VCaP (cell line): ENCODE measurements around the gene TMEM214.

Experiments
- H3K27ac ChIP-seq: fragments of 450-650 bp; 2 replicates; pipeline ENCODE4 v1.5.1; 2017
- TF ChIP-seq, protein P1 (sequence below): fragments of 450-650 bp; conservative IDR thresholded peaks from 2 replicates; pipeline ENCODE4 v1.5.1; 2017; ENCODE audit warnings: mild to moderate bottlenecking, moderate library complexity

The TMEM214 gene

DNA sequence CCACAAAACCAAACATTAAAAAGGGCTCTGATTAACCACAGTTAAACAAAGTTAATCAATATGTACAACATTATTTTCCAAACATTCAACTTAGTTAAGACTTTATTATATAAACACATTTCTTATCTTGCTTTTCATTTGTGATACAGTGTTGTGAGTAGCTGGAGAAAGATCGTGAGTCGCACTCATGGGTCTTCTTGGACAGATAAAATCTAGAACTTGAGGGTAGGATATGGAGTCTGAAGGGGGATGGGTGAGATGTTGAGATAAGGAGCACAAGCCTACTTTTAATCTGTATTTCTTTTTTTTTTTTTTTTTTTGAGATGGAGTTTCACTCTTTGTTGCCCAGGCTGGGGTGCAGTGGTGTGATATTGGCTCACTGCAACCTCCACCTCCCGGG is 22.6 kb upstream of the TMEM214 start:
- H3K27ac ChIP-seq: no peak overlapping the region
- TF ChIP-seq, protein P1, sequence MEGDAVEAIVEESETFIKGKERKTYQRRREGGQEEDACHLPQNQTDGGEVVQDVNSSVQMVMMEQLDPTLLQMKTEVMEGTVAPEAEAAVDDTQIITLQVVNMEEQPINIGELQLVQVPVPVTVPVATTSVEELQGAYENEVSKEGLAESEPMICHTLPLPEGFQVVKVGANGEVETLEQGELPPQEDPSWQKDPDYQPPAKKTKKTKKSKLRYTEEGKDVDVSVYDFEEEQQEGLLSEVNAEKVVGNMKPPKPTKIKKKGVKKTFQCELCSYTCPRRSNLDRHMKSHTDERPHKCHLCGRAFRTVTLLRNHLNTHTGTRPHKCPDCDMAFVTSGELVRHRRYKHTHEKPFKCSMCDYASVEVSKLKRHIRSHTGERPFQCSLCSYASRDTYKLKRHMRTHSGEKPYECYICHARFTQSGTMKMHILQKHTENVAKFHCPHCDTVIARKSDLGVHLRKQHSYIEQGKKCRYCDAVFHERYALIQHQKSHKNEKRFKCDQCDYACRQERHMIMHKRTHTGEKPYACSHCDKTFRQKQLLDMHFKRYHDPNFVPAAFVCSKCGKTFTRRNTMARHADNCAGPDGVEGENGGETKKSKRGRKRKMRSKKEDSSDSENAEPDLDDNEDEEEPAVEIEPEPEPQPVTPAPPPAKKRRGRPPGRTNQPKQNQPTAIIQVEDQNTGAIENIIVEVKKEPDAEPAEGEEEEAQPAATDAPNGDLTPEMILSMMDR: no peak

DNA sequence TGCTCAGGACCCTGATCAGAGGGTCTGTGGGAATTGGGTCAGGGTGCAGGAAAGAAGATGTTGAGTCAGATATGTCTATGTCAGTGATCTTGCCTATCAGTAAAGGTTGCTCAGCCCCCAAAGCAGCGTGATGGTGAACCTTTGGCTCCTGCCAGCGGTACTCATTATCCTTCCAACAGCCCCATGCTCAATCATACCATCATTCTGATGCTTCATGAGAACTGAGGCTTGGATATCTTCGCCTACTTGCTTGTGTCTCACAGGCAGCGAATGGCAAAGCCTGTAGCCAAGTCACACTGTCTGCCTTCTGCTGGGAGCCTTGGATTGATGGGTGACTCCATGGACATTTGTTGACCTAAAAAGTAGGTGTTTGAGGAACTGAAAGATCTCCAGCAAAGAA is 19.0 kb upstream of the TMEM214 start:
- no peak overlapping the region for H3K27ac ChIP-seq
- TF ChIP-seq, protein P1: no peak

DNA sequence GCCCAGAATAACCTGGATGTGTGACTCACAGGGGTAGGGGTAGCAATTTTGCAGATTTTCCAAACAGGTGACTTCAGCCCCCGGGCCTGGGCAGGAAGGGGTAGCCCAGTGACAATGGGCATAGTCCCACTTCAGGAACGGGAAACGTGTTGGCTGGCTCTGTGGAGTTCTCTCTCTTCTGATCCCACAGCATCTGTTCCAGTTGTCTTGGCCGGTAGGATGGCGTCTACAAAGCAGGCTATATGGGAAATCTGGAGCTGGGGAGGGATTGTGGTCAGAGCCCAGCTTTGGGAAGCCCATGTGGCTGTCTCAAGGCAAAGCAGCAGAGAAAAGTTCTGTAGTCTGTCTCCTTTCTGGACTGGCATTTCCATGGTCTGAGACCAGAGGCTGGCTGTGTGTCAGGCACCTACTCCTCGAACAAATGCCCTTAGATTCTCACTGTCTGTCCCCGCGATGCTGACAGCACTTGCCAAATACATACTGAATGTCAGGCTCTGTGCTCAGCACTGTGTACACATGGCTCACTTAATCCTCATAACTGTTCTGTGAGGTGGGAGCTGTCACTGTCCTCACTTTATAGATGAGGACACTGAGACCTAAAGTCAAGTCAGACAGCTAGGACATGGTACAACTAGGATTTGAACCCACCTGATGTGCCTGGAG is 17.9 kb upstream of the TMEM214 start:
- TF ChIP-seq, protein P1: no peak
- H3K27ac ChIP-seq: peak overlapping the region; percentile 26; the same call in 1 of the 2 replicates

GRCh38 chr2:27016801-27017325 is 15.9 kb upstream of the TMEM214 start:
- H3K27ac ChIP-seq: no peak overlapping the region
- TF ChIP-seq, protein P1: peak; percentile 82

DNA sequence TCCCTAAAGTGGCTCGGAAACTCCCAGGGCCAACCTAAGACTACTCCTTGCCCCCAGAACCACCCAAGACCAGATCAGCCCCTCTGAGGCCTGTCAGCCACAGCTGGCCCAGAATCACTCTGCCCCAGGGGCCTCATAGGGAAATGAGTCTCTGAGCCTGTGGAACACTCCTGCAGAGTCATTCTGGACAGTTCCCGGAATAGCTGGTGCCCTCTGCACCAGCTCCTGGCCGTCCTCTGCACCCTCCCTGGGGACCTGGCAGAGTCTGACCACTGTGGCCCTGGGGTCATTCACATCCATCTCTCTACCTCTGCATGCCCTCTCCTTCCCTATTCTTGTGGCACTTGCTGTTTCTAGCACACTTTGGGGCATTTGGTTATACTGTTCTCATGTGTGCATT is 14.6 kb upstream of the TMEM214 start:
- H3K27ac ChIP-seq: no peak overlapping the region
- TF ChIP-seq, protein P1: no peak

GRCh38 chr2:27019459-27019858 is 13.3 kb upstream of the TMEM214 start:
- TF ChIP-seq, protein P1: no peak
- no peak overlapping the region; the same call in 1 of the 2 replicates for H3K27ac ChIP-seq

- TF ChIP-seq, protein P1: no peak
- H3K27ac ChIP-seq: peak overlapping the region; percentile 23; the same call in 1 of the 2 replicates
Observed at GRCh38 chr2:27019931-27020855, 12.6 kb upstream of the TMEM214 start.
